8988T (cell line): ENCODE data around the gene MATN1.
"Not testable (repeated sequence)": the region's sequence is repeated elsewhere in the genome, so short reads cannot be mapped to it uniquely, and the experiment has no call there.

ENCODE experiments used
- DNase-seq: peaks from one replicate; pipeline ENCODE4 v3.0.0; 2011

MATN1 gene

DNA sequence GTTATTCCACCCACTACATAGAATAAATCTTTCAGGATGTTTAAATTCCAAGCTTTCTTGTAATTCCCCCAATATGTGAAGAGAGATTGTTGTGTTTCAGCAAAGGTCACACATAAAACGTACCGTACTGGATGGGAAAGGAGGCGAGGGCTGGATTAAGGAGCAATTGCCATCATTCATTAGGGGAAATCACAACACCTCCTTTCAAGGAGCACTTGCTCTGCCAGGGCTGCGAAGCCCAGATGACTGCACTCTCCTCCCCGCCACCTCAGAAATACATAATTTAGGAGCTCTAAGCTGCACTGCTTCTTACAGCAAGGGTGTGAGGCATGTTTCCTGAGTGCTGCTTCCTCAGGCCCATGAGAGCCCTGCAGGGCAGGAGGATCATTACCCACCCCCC is 29.6 kb downstream of the MATN1 start:
- DNase-seq, result no peak

DNA sequence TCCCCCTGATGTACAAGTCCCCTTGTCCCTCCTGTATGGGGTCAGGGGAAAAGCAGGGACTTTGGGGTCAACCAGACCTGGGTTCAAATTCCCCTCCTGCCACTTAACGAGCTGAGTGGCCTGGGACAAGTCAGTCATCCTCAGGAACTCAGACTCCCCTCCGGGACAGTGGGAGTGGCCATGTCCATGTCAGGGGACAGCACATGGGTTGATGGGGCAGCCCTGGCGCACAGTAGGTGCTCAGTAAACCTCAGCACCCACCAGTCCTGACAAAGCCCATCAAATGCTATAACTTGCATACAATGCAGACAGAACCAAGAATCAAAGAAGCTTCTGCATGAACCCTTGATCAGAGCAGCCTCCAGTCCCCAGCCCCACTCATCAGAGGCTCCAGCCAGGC is 30.0 kb downstream of the MATN1 start:
- no peak for DNase-seq

DNA sequence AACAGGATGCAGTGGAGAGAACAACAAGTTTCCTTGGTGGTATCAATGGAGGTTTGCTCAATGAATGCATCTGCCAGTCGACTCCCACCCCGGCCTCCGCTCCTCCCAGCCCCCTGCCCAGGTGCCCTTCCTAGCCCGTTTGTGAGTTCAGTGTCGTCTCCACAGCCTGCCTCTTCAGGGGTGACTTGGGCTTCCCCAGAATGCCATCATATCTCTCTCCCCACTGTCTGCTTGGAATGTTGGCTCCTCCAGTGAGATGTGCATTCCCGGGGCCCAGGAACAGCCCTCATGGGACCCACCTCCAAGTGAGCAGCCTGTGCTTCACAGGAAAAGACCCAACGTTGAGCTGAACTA is 30.5 kb downstream of the MATN1 start:
- no peak for DNase-seq

DNA sequence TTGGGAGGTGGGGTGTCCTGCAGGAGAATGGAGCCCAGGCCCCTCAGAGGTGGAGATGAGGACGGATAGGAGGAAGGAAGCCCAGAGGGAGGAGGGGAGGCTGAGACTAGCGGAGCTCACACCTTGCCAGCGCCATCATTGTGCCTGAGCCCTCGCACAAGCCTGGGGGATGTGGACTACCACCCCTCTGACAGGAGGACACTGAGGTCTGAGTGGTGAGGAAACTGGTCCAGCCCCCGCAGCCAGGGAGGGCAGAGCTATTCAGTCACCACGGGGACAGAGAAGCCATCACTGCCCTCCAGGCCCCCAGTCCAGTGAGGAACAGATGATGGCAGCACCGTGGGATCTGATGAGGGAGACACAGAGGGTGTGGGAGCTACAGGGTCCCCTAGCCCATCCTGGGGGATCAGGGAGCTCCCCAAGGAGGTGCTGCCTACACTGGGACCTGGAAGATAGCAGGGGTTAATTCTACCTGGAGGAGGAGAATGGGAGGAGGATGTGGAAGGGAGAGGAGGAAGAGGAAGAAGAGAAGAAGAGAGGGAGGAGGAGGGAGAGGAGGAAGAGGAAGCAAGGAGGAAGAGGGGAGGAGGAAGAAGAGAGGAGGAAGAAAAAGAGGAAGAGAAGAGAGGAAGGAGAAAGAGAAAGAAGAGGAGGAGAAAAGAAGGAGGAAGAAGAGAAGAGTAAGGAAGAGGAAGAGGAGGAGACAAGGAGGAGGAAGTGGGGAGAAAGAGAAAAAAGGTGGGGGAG is 31.0 kb downstream of the MATN1 start:
- no peak for DNase-seq

DNA sequence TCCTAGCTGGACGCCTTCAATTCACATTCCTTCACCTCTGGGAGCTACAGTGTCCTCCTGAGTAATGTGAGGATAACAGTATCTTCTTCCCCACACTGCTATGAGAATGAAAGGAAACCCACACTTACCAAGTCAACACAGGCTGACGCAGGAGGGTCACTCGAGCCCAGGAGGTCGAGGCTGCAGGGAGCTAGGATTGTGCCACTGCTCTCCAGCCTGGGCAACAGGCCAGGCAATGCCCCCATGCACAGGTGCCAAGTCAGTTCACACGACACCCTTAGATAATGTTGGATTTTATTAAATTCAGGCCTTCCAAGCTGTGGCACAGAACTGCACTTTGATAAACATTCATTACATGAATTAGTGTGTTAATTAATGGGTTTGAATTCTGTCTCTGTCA is 31.9 kb downstream of the MATN1 start:
- no peak for DNase-seq

DNA sequence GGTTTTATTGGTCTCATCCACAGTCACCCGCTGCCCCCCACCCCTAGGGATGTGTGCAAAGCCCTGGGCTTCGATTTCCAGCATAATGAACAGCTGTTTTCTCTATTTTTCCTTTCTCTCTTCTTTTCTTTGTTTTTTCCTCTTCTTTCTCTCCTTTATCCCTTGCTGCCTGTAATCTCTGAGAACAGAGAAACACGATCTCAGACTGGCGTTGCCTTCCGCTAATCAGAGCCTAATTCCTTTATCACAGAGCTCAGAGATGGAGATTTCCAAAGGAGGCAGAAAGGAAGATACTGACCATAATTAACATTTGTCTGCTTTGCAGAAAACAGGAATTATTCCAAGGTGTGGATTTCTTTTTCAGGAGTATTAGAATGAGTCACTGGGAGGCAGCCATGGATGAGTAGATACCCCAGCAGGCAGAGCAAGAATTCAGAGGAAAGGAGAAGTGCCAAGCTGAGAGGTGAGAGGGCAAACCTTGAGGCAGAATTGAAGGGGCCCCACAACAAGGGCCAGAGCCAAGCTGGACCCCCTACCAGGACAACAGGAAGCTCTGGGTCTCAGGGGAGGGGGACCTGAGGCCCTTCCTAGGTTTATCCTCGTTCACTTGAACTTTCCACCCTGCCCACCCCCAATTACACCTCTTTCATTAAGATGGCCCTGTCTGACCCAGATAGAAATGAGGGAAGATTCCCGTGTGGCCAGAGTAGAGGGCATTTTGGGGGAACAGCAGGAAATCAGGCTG is 33.3 kb downstream of the MATN1 start:
- no peak for DNase-seq

DNA sequence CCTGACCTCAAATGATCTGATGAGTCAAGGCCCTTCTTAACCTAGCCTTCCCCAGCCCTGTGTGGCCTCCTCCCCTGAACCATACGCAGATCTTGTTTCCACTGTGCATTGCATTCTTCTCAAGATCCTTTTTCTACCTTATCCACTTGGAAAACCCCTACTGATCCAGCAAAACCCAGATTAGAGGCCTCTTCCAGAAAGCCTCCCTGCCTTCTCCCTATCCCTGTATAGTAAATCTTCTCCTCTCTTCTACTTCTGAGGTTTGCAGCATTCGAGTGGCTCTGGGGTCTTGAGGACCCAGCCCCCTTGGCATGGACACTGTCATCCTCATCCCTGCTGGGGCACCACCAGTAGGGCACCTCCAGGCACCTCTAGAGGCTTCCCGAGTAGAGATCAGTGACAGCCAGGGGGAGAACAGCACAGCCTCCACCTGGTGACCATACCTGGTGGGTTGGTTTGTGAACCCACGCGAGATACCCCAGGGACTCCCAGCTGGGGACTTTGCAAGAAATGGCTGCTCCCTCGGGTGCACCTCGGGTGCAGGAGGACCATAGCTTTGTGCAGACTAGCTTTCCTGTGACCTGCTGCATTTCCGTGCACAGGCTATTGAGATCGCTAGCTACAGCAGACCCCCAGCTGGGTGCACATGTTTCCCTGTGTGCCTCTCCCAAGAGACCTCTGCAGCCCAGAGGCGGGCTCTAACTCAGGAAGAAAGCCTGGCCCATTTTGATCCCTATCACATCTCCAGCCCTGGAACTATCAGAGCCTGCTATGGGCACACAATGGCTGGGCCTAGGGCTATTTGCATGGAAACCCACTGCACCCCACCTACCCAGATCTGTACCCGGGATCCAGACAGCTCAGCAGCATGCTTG is 34.2 kb downstream of the MATN1 start:
- DNase-seq, result no peak

DNA sequence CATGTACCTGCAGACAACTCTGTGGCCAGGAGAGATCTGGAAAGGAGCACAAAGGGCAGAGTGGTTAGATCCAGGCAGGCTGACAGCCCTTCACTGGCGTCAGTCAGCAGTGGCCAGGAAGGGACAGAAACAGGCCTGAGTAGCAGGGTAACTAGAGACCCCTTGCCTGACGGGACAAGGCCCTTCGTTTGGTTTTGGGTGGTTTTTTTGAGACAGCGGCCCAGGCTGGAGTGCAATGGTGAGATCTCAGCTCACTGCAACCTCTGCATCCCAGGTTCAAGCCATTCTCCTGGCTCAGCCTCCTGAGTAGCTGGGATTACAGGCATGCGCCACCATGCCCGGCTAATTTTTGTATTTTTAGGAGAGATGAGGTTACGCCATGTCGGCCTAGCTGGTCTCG is 34.9 kb downstream of the MATN1 start:
- DNase-seq, result not testable (repeated sequence)

DNA sequence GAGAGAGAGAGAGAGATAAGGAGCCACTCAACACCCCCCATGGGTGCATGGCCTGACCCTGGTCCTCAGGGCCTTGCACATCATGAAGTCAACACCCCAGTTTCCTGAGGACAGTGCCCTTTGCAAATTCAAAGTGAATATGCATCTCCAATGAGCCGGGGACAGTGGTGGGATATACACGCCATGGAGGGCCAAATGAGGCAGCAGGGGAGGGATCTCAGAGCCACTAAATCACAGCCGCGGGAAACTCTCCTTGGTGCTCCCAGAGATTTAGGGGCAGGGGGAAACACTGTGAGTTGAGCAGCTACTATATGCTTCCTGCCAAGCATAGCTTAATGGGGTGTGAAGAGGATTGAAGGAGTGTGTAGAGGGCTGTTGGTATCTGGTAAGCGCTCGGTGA is 35.5 kb downstream of the MATN1 start:
- no peak for DNase-seq

DNA sequence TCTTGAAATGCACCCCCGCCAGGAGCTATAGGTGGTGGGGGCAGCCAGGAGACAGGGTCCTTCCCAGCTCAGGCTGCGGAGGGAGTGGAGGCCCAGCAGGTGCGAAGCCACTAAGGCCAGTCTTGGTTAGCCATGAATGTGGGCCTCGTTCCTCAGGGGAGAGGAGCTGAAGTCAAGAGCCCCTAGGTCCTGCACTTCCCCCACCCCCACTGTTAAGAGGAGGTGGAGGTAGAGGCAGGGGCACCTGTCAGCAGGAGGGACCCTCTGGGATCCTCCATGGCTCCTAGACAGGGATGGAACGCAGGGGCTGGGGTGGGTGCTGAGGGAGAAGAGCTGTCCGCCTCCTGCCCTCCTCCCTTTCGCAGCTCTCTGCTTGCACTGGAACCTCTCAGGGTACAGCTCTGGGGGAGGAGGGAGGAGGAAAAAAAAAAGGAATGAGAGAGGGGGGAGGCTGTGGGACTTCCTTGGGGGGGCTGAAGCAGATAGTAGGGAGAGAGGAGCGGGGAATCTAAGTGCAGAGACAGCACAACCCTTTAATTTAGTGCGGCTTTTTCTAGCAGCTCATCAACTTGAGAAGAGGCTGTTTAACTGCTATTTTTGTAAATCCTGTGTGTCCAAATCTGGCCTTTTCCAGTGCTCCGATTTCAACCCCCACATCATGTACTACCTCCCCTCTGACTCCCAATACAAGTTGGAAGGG is 37.0 kb downstream of the MATN1 start:
- no peak for DNase-seq

DNA sequence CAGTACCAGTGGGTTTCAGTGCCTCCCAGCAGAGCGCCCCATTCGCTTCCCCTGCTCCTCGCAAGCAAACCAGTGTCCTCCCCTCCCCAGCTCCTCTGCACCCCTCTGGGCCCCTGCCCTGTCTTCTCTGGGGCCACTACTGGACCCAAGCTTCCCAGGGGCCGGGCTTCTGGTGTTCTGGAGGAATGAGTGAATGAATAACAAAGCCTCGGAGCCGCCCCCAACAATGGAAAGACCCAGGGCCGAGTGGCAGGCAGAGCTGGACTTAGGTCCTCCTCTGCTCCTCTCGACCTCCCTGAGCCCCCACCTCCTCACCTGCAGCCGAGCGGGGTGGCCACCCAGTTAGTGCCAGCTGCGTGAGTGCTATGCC is 37.6 kb downstream of the MATN1 start:
- DNase-seq, result no peak

DNA sequence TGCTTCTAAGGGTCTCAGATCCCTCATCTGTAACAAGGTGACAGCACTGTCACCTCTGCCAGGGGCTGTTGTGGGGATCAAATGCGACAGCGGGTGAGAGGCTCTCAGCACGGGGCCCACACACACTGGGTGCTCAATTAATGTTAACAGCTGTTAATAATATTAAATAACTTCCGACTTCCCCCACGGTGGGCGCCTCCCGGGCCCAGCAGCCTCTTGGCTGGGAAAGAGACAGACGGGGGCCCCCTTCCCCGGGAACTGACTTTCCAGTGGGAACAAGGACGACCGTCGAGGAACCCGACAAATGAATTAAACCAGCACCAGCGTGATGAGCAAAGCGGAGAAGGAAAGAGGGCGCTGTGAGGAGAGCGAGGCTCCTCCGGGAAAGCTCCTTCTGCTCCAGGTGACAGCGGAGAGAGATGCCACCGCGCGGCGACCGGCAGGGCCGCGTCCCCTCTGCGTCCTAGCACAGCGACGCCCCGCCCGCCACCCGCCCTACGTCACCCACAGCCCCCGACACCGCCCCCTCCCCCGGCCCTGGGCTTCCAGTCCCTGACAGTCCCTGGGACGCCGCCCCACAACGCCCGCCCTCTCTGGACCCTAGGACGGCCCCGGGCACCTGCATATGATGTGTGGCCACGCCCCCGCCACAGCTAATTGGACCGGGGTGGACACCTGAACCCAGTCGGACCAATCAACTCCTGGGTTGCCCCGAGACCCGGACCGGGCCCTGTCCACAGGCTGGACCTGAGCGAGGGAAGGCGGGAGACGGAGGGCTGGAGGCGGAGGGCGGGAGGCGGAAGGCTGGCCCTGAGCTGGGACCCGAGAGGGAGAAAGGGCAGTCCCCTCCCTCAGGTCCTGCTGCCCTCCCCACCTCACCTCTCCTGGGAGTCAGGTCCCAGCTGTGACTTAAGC is 38.2 kb downstream of the MATN1 start:
- DNase-seq, result no peak

DNA sequence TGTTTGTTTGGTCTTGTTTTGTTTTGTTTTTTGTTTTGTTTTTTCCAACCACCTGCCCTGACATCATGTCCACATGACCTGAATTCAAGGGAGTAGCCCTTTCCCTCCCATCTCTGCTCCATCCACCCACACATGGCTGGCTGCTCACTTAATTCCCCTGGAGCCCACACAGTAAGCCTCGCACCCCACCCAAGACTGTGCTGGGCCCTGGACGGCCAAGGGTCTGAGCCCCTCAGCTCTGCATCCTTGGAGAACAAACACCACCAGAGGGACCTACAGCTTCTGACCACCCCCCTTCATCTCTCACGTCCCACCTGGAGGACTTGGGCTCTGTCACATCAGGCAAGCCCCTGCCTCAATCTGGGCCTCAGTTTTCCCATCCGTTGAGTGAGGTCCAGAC is 39.1 kb downstream of the MATN1 start:
- DNase-seq, result no peak

DNA sequence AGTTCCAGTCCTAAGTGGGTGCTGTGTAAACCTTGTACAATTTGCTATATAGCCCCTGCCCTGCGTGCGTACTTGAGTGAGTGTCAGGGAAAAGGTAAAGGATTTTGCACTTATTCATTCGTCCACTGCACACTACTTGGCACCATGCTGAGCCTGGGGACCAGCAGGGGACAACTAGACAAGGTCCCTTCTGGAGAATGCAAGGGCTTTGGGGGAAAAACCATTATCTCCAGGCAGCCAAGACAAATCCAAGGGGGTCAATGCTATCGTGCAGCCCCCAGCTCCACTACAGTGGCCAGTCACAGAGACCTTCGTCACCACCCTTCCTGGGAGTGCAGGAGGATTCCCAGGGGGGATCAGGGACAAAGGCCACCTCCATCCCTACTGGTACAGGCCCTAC is 39.7 kb downstream of the MATN1 start:
- no peak for DNase-seq

DNA sequence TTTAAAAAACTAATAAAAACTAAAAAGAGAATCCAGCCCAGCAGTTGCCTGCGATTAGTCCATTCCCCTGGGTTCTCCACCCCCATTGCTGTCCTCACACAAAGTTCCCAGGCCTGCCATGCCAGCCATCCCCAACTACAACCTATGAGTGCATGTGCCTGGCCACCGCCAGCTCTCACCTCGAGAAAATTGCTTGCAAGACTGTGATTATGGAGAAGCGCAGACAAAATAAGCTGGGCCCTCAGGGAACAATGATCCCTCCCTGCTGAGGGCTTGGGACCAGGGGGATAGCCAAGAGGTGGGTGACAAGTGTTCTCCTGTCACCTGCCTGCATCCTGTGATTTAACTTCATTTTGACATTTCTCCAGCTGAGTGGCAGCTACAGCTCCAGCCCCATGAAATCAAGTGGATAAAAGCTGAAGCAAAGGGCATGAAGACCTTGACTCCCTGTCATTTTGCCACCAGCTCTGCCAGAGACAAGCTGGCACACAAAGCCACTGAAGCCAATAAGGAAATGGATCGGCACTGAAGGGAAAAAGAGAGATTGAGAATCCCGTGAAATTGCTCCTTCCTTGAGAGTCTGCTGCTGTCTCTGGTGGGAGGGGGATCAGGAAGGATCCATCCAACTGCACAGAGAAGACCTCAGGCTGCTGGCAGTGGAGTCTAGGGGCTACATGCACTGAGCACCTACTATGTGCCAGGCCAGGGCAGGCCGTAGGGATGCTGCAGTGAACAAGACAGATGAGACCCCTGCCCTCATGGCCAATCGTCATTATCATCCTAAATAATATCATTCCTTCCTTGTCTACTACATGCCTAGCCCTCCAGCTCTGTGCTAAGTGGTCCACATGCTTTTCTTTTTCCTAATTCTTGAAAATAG is 40.7 kb downstream of the MATN1 start:
- no peak for DNase-seq

DNA sequence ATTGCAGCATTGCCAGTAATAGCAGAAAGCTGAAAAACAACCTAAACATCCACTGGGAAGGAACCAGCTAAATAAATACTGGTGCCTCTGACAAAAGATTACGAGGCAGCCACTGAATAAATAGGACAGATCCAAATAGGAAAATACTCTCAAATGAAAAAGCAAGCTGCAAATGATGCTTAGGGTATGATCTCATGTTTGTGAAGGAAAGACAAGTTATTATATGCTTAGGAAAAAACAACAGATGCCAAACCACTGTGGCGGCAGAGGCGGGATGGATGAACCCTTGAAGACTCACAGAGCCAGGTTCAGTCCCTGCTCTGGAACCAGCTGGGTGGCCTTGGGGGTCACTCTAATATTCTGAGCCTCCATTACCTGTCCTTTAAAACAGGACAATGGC is 41.6 kb downstream of the MATN1 start:
- DNase-seq, result no peak

DNA sequence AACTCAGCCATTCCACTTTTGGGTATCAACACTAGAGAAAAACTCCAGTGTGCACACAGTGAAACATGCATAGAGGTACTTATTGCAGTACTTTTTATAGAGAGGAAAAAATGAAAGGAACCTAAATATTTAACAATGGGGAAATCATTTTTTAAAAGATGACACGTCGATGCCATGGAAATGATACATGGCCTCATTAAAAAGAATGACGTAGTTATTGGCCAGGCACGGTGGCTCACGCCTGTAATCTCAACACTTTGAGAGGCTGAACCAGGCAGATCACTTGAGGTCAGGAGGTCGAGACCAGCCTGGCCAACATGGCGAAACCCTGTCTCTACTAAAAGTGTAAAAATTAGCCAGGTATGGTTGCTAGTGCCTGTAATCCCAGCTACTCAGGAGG is 42.5 kb downstream of the MATN1 start:
- no peak for DNase-seq

DNA sequence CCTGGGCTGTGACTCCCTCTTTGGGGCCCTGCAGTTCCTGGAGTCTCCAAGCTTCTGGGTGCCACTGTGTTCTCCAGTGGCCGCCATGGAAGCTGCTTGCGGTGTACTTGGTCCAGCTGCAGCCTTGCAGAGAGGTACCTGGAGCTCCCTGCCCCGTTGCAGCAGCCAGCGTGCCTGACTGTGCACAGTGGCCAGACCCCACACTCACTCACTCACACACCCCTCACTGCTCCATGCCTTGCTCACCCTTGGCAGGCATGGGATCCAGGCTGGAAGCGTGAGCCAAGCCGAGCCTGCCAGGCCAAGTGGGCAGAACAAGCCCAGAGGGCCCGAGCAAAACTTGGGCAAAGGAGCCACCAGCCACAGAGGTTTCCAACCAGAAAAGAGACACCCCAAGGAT is 43.0 kb downstream of the MATN1 start:
- no peak for DNase-seq

DNA sequence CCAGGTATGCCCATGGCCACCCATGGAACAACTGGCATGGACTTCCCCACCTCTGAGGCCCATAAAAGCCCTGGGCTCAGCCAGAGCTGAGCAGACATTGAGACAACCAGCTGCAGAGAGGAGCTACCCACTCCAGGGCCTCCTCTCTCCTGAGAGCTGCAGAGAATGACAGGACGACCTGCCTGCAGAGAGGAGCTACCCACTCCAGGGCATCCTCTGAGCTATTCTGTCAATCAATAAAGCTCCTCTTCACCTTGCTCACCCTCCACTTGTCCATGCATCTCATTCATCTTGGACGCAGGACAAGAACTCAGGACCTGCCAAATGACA is 43.4 kb downstream of the MATN1 start:
- no peak for DNase-seq

DNA sequence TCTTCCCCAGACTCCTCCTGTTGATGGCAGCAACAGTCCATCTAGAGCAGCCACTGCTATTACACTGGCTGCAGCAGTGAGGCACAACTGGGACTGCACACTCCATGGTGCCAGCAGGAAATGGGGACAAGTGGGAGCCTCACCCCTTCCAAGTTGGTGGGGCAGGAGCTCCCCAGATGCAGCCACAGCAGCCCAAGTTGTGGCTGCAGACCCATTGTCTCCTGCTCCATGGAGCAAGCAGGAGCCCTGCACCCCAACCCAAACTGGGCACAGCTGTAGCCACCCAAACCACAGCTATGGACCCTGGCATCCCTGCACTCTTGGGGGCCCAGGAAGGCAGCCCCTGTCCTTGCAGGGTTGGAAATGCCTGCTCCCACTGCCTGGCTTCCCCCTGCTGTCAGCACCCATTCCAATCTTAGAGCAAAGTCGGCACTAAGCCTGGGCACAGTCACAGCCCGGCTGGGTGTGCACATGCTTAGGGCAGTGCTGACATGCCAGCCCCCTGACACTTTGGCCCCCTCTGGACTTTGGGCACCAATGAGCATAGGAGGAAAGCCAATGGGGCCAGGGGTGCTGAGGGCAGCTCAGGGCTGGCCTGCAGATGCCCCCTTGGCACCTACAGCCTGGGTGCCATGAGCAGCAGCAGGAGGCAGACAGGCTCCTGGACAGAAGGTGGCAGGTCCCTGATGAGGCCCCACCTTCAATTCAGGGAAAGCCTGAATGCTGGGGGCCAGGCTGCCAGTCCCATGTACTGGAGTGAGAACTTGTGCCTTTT is 44.0 kb downstream of the MATN1 start:
- no peak for DNase-seq
